Pancreas (tissue), 10 donors: Measurements from ENCODE around the gene BBOF1. TPM values are rescaled to one million over a fixed set of nuclear protein-coding genes. Genes with fewer than 3 reads are reported as not detected.
"Not testable (repeated sequence)": the region's sequence is repeated elsewhere in the genome, so short reads cannot be mapped to it uniquely, and the experiment has no call there.

ENCODE experiments used
- ATAC-seq, 4 donors: fragments of 200-7000 bp; cut with Tn5 transposase; one replicate each; pipeline versions ENCODE4 v1.8.0 to v1.9.1; 2020; ENCODE audit warnings: mild to moderate bottlenecking in 4 of 4, moderate library complexity in 4 of 4
- DNase-seq, 6 donors: peaks; one replicate each; pipeline ENCODE4 v3.0.0-alpha.2; 2020
- FAIRE-seq: peaks from 2 replicates; lab custom pipeline; 2012; peaks lifted over from hg19 to GRCh38; lab: Jason Lieb, UNC
- H3K27ac ChIP-seq, 4 donors: fragments of 200-600 bp; sonication (generic); 1 replicate in 3 of 4; 2 replicates in 1 of 4; pipeline versions ENCODE4 v1.5.0 to v1.8.0; 2020
- H3K27me3 ChIP-seq, 4 donors: fragments of 200-600 bp; one replicate each; pipeline ENCODE4 v1.8.0; 2021
- H3K36me3 ChIP-seq, 3 donors: fragments of 200-600 bp; sonication (generic) in 1 of 3; one replicate each; pipeline versions ENCODE4 v1.5.0 to v1.8.0; 2020 to 2021
- H3K4me1 ChIP-seq, 3 donors: fragments of 200-600 bp; one replicate each; pipeline ENCODE4 v1.8.0; 2021
- H3K4me3 ChIP-seq, 4 donors: fragments of 200-600 bp; sonication (generic) in 2 of 4; one replicate each; pipeline versions ENCODE4 v1.5.0 to v1.8.0; 2020 to 2021
- H3K9me3 ChIP-seq, 4 donors: fragments of 200-600 bp; one replicate each; pipeline ENCODE4 v1.8.0; 2021
- WGBS, 2 donors: extraction: QIAGEN DNeasy Blood & Tissue Kit; methylation state at CpG; one replicate each; pipeline ENCODE4 v1.1.7; 2013; 5-methylcytosine and 5-hydroxymethylcytosine counted together
- intact Hi-C, 3 donors: fragments of 100-400 bp; cut with DNase I; formaldehyde crosslinking; loops; one replicate each; pipeline versions ENCODE4 v1.11.1 to v1.14.2; 2022
- polyA plus RNA-seq, 2 donors: library from polyadenylated mRNA; stranded (reverse); fragments of 200-250 nt; gene quantifications; one replicate each; pipeline ENCODE4 v1.2.3, GENCODE V29; 2013
- total RNA-seq, 6 donors: library from RNA; stranded (reverse); fragmentation: NEBNext Ultra II Directional in 4 of 6; extraction: Animal tissue kit (Norgen Biotek cat#: 25700) in 4 of 6; gene quantifications; one replicate each; pipeline versions ENCODE4 v1.2.1 to v1.2.4, GENCODE V29; 2021 to 2023
- TF ChIP-seq, protein P1 (sequence below), 4 donors: fragments of 200-600 bp; sonication (generic) in 3 of 4; IDR thresholded peaks; one replicate each; pipeline versions ENCODE4 v1.5.0 to v1.8.0; 2021; ENCODE audit warnings: antibody characterized with exemption in 4 of 4
- donor health status: healthy with polysubstance abuse.
- donor health status: DM: no; HTN: no; CAD: no; lungs with moderate emphysema.
- donor health status: DM: no; HTN: no; CAD: no.
- donor health status: control.
- donor health status: control.
- donor health status: Bipolar disorder and iron deficiency.
- donor health status: DM: yes; HTN: yes; CAD: no.
- donor health status: DM: no; HTN: no; CAD: no.
- donor health status: DM: no; HTN: no; CAD: no.
- donor health status: DM: yes; HTN: yes; CAD: no.

Gene BBOF1
- total and polyA plus RNA-seq, 8 donors, result 1.0 to 4.6 (median 2.0) TPM

DNA sequence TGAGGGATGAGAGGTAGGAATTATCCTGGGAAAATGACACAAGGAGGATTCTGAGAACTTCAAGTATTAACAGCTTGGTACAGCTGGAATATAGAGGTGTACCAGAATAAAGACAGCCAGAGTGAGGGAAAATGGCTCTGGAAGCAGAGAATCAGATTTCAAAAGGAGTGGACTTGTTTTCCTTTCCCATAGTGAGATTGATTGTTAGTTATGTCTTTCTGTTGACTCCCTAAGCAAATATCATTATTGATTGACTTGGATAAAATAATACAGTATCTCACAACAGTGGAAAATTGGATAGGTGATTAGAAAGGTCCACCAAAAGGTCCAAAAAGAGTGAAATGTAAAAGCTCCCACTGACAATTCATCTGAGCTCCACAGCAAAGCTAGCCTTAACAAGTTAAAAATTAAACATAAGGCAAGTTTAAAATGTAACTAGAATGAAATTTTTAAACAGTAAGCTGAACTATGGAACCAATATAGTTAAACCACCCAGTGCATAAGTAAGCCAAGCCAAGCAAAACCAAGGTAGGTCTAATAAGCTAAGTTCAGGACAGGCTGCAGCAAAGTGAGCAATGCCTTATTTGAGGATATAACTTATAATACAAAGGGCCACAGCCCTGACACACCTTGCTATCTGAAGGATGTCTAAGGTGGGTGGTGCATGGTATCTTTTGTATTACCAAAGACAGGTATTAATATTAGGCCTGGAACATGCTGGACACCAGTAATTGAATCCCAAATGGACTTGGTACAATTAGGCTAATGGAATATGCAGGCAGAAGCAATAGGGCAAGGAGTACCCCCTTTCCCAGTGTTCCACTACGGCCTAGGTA, 21.8 kb upstream of the BBOF1 start:
- TF ChIP-seq, protein P1, sequence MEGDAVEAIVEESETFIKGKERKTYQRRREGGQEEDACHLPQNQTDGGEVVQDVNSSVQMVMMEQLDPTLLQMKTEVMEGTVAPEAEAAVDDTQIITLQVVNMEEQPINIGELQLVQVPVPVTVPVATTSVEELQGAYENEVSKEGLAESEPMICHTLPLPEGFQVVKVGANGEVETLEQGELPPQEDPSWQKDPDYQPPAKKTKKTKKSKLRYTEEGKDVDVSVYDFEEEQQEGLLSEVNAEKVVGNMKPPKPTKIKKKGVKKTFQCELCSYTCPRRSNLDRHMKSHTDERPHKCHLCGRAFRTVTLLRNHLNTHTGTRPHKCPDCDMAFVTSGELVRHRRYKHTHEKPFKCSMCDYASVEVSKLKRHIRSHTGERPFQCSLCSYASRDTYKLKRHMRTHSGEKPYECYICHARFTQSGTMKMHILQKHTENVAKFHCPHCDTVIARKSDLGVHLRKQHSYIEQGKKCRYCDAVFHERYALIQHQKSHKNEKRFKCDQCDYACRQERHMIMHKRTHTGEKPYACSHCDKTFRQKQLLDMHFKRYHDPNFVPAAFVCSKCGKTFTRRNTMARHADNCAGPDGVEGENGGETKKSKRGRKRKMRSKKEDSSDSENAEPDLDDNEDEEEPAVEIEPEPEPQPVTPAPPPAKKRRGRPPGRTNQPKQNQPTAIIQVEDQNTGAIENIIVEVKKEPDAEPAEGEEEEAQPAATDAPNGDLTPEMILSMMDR (IDR thresholded peaks at IDR 0.05), result no peak
- 79% methylated on average over 1 of the region's 1 CpG for WGBS, 2 donors
- Histone ChIP-seq H3K4me1 (peaks cover 13 to 28% (median 26%) of the 10 kb centered on the region in 3 donors), H3K4me3 (no peak overlapping the region), H3K27me3 (no peaks in the 10 kb centered on the region), H3K36me3 (no peaks in the 10 kb centered on the region), H3K9me3 (no peaks in the 10 kb centered on the region), H3K27ac (peak overlapping the region in 1 of 4 donors; percentile 58)
- intact Hi-C loops, result no loop called here
- ATAC-seq, result peak; percentile 21 to 81 (median 64)
- FAIRE-seq, result no peak
- no peak for DNase-seq

DNA sequence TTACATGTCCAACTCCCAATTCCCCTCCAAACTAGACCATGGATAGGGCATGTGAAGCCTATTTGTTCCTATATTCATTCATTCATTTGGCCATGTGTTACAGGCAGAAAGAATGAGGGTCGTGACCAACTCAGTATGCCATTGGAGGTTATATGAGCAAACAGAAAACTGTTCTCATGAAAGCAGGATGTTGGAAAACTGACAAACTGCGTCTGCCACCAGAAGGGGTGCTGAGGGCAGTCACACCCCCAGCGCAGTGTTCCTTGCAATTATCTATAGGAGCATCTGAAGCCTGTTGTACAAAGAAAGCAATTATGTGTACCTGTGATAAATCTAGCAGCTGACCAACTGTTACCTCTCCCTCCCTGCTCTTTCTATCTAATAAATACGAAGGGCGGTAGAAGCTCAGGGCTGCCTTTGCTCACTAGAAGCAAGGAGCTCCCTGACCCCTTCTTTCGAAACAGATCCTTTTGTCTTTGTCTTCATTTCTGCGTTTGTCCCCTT, 21.2 kb upstream of the BBOF1 start:
- H3K27me3 ChIP-seq, result no peaks in the 10 kb centered on the region
- TF ChIP-seq, protein P1 (IDR thresholded peaks at IDR 0.05), result no peak
- no peak overlapping the region for H3K4me3 ChIP-seq
- H3K4me1 ChIP-seq, result peaks cover 13 to 28% (median 26%) of the 10 kb centered on the region in 3 donors
- FAIRE-seq, result no peak
- DNase-seq, result no peak
- peak in 2 of 4 donors; percentile 16 to 22 for ATAC-seq
- H3K27ac ChIP-seq, result no peak overlapping the region
- WGBS, 2 donors, result 48 to 50% methylated on average over 7 of the region's 7 CpGs
- H3K36me3 ChIP-seq, result no peaks in the 10 kb centered on the region
- no peaks in the 10 kb centered on the region for H3K9me3 ChIP-seq
- intact Hi-C loops, result no loop called here

DNA sequence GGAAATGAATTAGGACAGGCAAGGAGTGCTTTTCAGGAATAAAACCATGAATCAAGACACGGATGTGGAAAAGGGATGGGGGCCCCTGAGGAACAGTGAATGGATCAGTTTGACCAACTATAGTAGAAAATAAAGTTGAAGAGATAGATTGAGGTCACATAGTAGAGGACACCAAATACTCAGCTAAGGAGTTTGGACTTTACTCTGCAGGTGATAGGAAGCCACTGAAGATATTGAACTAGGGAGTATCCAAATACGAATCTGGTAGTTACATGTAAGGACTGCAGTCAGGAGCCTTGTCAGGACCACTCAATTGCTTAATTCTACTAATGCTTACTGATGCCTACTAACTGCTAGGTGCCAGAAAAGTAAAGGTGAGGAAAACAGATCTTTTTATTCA, 20.4 kb upstream of the BBOF1 start:
- Histone ChIP-seq H3K36me3 (no peaks in the 10 kb centered on the region), H3K4me1 (peaks cover 13 to 24% (median 22%) of the 10 kb centered on the region in 3 donors), H3K9me3 (no peaks in the 10 kb centered on the region), H3K27ac (no peak overlapping the region), H3K4me3 (no peak overlapping the region), H3K27me3 (no peaks in the 10 kb centered on the region)
- TF ChIP-seq, protein P1 (IDR thresholded peaks at IDR 0.05), result no peak
- FAIRE-seq (no peak), DNase-seq (no peak), ATAC-seq (no peak)
- 81 to 84% methylated on average over 2 of the region's 2 CpGs for WGBS, 2 donors
- intact Hi-C loops, result no loop called here

GRCh38 chr14:74005664-74006063, 13.5 kb upstream of the BBOF1 start:
- H3K4me3 ChIP-seq, H3K4me1 ChIP-seq, H3K9me3 ChIP-seq, ATAC-seq, FAIRE-seq, DNase-seq, intact Hi-C loops, H3K36me3 ChIP-seq, H3K27me3 ChIP-seq, H3K27ac ChIP-seq: not testable (repeated sequence)
- 97 to 99% methylated on average over 3 of the region's 3 CpGs for WGBS, 2 donors

GRCh38 chr14:74008843-74009499, 10.2 kb upstream of the BBOF1 start:
- Histone ChIP-seq H3K4me3 (no peak overlapping the region), H3K27me3 (no peaks in the 10 kb centered on the region), H3K9me3 (no peaks in the 10 kb centered on the region), H3K4me1 (no peaks in the 10 kb centered on the region), H3K36me3 (peaks cover 0 to 5% (median 3%) of the 10 kb centered on the region in 3 donors), H3K27ac (no peak overlapping the region)
- WGBS, 2 donors, result 80 to 83% methylated on average over 2 of the region's 2 CpGs
- intact Hi-C loops, result no loop called here
- TF ChIP-seq, protein P1 (IDR thresholded peaks at IDR 0.05), result no peak
- DNase-seq (no peak), FAIRE-seq (no peak), ATAC-seq (no peak)
